Lower leg skin (tissue), 3 donors: ENCODE data around the gene FER1L5.

Experiments used
- CTCF ChIP-seq, 3 donors: fragments of 450-650 bp; IDR thresholded peaks; one replicate each; pipeline ENCODE4 v1.5.1; 2016; ENCODE audit warnings: antibody characterized with exemption in 3 of 3, mild to moderate bottlenecking in 3 of 3, moderate library complexity in 2 of 3
- POLR2A ChIP-seq, 2 donors: fragments of 450-650 bp; IDR thresholded peaks; one replicate each; pipeline ENCODE4 v1.6.1; 2016 to 2017; ENCODE audit warnings: antibody characterized with exemption in 2 of 2, mild to moderate bottlenecking in 1 of 2, moderate library complexity in 1 of 2

- TF ChIP-seq CTCF (IDR thresholded peaks at IDR 0.05) (no peak), POLR2A (IDR thresholded peaks at IDR 0.05) (no peak)
These were observed 73.8 kb downstream of the FER1L5 start for GRCh38 chr2:96716388-96716787.
